GM18507 (cell line): Measurements from ENCODE around the gene NRXN3.
"Not testable (repeated sequence)": the region's sequence is repeated elsewhere in the genome, so short reads cannot be mapped to it uniquely, and the experiment has no call there.

Experiments
- DNase-seq: peaks from one replicate; pipeline ENCODE4 v3.0.0; 2011; ENCODE audit warnings: low read depth; ENCODE audit not compliant: insufficient read length; ENCODE audit errors: extremely low spot score
- FAIRE-seq: peaks from 2 replicates; lab custom pipeline; 2011; peaks lifted over from hg19 to GRCh38; lab: Jason Lieb, UNC

The NRXN3 gene

DNA sequence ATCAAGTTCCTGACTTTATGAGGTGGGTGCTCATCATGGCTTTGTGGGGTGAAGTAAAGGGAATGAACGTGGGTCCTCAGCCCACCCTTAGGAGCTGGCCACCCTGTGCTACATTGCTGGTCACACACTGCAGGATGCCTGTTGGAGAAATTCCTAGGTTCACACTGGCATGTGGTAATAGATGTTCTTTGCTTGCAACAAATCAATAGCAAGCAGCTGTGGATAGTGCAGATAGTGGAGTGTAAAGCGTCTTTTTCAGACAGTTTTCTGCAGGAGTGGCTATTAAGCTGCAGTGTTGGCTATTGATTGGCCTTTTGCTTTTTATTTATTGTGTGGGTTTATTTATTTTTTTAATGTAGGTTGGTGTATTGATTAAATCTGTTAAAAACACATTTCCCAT is 822.7 kb downstream of the NRXN3 start:
- DNase-seq (no peak), FAIRE-seq (no peak)

GRCh38 chr14:78997811-78998210 is 827.6 kb downstream of the NRXN3 start:
- no peak for DNase-seq
- no peak for FAIRE-seq

- no peak for FAIRE-seq
- DNase-seq, result no peak
These were observed 839.1 kb downstream of the NRXN3 start for GRCh38 chr14:79009286-79009685.

GRCh38 chr14:79011091-79011919 is 841.1 kb downstream of the NRXN3 start:
- no peak for FAIRE-seq
- no peak for DNase-seq

DNA sequence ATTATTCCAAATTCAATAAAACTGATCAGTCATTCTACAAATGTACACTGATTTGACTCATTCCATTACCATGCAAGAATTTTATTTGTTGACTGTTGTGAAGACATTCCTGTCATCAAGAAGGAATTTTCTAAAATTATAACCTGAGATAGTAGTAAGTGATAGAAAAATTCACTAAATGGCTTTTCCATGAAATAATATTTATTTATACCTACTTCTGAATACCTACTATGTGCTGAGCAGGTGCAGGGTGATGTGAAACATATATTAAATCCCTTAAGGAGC is 841.7 kb downstream of the NRXN3 start:
- DNase-seq, result no peak
- no peak for FAIRE-seq

DNA sequence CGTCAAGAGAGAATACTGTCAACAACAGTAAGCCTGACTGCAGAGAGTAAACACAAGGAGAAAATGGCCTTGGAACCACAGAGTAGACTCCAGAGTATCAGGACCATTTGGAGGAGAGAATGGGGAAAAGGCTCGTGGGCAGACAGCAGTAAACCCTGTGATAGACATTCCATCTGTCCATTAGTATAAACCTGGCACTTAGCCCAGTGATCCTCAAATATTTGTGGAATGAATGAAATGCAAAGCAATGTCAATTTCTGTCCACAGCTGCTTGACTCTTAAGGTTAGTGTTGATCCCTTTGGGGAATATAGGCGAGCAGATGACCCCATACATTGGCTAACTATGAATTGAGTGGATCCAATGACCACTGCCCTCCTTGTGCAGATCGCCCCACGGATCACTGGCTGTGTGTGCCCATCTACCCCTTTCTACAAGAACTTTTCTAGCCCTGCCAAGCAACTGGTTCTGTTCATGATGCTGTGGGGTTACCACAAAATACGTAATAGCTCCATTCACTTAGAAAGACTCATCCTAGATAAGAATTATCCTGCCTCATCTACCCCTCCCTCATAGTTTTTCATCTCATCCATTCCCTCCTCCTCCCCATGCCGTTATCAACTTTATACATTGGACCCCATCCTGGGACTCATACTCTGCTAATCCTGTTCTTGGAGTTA is 846.8 kb downstream of the NRXN3 start:
- FAIRE-seq (no peak), DNase-seq (no peak)

DNA sequence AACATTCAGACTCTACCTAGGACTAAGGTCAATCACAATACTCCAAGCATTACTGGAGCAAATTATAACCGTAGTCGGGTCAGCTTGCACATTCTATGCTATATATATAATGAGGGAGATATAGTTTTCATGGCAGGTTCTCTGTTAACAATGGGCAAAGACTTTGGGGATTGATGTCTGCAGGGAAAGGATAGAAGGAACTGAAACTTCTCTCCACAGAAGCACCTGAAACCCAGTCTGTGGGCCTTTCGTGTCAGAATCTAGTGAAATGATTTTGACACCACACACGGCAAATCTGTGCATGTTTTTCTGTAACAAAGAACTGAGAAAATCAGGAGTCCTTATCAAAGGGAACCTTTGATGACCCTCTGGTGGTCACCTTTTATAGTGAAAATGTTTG is 847.4 kb downstream of the NRXN3 start:
- DNase-seq, result no peak
- FAIRE-seq, result no peak

DNA sequence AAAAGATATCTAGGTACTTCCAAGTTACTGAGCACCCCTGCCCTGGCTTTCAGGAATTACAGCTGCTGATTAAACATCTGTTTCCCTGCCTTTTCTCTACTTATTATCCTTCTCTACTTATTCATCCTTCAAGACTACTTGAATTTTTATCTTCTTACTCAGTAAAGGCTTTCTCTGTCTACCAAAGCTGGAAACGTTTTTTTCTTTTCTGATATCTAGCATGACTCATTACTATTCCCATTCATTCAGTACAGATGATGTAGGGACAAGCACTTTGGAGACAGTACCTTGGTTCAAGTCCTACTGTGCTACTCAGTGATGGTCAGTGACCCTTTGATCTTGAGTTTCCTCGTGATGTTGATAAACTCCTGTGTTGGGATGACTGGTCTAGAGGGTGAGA is 848.7 kb downstream of the NRXN3 start:
- DNase-seq (no peak), FAIRE-seq (no peak)

DNA sequence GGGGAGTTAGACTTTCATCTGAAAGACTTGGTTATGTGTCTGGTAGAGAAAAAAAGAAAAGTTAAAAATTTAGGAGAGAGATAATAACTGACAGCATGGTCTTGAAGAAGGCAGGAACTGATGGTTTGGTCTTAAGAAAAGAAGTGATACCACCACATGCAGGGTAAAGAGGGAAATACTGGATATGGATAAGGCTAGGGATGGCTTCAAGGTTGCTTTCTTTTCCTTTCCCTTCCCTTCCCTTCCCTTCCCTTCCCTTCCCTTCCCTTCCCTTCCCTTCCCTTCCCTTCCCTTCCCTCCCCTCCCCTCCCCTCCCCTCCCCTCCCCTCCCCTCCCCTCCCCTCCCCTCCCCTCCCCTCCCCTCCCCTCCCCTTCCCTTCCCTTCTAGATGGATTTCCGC is 849.7 kb downstream of the NRXN3 start:
- not testable (repeated sequence) for FAIRE-seq, DNase-seq

DNA sequence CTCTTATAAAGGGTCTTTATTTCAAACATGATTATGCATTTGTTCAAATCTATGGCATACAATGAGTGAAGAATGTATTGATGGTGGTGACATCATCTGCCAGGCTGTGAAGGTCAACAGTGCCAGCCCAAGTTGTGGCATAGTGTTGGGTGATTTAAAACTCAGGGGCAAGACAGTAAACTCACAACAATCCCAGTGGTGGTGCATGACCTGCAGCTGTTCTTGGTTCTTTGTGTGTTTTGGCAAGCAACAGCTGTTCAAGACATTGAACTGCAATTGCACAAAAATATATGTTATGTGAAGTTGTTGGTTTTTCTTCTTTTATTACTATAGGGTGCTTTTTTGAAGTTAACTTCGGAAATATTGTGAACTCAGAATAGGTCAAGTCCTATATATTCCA is 851.6 kb downstream of the NRXN3 start:
- DNase-seq (no peak), FAIRE-seq (no peak)

GRCh38 chr14:79027138-79027537 is 857.0 kb downstream of the NRXN3 start:
- DNase-seq (no peak), FAIRE-seq (no peak)

GRCh38 chr14:79028281-79028680 is 858.1 kb downstream of the NRXN3 start:
- no peak for DNase-seq
- FAIRE-seq, result no peak

GRCh38 chr14:79036441-79036840 is 866.3 kb downstream of the NRXN3 start:
- FAIRE-seq (no peak), DNase-seq (no peak)

DNA sequence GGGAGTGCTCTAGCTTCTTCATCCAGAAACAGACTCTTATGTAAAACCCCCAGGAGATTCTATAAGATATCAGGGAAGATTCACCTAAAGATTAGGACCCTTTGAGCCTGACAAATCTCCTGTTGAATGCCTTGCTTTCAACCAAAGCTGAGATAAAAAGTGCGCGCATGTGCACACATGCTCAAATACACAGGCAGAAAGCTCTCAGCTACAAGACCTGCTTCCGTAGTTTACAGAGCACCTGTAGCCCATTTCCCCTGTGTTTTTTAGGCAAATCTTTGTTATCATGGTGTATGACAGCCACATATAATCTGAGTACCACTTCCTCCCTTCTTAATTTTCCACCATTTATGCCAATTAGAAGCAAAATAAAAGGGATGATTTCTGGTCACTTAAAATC is 866.9 kb downstream of the NRXN3 start:
- no peak for DNase-seq
- FAIRE-seq, result no peak

GRCh38 chr14:79037593-79037992 is 867.4 kb downstream of the NRXN3 start:
- DNase-seq (no peak), FAIRE-seq (no peak)

DNA sequence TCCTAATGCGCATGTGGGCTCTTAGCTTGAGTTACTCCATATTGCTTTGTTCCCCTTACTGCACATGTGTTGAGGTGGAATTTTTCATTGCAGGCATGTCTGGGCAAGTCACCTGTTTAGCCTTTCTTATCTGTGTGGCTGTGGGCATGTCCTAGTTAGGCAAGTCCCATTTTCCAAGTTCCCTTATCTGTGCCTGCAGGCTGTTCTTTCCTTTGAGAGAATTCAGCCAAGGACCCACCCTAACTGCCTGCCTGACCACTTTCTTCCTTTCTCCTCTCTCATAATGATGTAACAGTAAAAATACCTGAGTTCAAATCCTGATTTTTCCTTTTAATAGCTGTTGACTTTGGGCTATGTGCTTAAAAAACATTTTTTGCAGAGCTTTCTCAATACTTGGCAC is 870.6 kb downstream of the NRXN3 start:
- no peak for FAIRE-seq
- no peak for DNase-seq

- DNase-seq, result no peak
- no peak for FAIRE-seq
These were observed 873.2 kb downstream of the NRXN3 start for GRCh38 chr14:79043194-79043889.

DNA sequence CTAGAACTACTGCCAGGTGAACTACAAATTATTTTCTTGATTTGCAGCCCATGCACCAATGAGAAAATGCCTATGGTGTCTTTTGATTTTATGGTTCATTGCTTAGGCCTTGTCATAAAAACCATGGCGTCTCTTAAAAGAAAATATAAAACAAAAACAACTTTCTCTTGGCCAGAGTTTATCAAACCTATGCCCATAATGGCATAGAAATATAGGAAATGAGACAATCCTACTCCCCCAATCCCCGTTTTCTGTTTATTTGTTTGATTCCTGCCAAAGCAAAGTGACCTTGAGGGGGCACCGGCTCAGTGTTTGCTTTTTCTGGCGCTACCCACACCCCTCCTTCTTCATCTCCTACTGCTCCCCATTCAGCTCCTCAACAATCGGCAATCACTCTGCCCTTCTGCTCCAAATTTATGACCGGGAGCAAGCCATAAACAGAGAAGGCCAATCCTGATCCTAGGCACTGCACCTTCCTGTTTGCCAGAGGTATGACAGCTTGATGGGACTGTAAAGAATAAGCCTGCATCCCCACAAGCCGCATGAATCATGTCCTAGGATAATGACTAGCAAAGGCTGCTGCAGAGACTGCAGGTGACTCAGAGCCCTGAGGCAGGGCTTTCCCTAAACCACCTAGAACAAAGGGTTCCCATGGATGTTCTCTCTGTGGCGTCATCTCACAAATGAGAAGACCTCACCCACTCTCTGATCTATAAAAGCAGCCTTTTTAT is 874.9 kb downstream of the NRXN3 start:
- DNase-seq (no peak), FAIRE-seq (no peak)

DNA sequence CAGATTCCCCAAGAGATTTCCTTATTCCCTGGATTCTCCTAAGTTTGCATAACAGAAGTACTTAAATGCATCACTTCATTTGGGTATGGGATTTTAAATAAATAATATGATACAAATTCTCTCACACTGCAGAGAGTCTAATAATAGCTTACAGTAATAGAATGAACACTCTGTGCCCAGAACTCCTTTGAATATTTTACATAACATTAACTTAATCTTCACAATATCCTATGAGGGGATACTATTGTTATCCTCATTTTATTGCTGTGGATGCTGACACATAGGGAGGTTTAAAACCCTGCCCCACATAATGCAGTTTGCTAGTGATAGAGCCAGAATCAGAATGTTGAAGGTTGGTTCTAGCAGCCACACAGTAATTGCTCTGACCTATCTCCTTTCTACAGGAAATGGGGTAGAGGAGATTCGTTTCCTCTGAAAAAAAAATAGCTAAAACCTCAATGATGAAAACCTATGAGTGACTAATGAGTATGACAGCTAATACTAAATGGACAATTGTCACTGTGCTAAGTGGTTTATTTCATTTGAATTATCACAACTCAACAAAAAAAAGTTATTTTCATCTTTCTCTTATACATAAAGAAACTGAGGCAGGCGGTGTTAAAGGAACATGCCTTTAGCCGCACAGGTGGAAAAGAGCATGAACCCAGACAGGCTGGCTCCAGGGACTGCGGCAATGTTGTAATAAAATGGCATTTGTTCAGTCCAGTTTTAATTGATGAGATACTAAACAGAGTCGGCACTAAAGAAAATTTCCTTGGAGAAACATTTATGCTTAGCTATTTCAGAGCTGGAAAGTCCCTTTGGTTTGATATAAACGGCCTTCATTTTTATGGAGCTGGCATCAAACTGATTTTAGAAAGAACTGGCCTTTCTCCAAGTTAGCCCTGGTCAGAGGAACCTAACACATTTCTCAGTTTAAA is 880.9 kb downstream of the NRXN3 start:
- DNase-seq (no peak), FAIRE-seq (no peak)
